Measurements from ENCODE around the gene CUBN.

DNA sequence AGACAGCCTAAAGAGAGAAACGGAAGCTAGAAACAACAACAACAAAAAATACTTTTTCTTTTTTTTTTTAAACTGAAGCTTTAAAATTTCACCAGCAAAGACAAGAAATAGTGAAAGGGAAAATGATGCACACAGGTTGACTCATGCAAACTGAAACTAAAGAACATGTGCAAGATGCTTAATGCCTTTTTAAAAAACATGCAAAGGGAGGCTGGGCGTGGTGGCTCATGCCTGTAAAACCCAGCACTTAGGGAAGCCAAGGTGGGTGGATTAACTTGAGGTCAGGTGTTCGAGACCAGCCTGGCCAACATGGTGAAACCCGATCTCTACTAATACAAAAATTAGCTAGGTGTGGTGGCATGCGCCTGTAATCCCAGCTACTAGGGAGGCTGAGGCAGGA lies 15.1 kb upstream of the CUBN start:
- TF ChIP-seq POLR2A (IDR thresholded peaks at IDR 0.05; ENCODE audit: extremely low read depth, insufficient read length) (no peak), CTCF (IDR thresholded peaks at IDR 0.05; ENCODE audit: low read depth, low read length) (no peak), MAX (IDR thresholded peaks at IDR 0.05; ENCODE audit: low read depth, low read length) (no peak), MYC (IDR thresholded peaks at IDR 0.05; ENCODE audit: low read depth, low read length) (no peak)
